NCI-H2227 (cell line): ENCODE measurements around the gene CMIP.

Experiments
- DNase-seq: peaks from one replicate; lab custom pipeline; 2025; ENCODE audit not compliant: unreplicated experiment; lab: John Stamatoyannopoulos, UW

Gene CMIP

GRCh38 chr16:81446907-81447268 lies 2.3 kb downstream of the CMIP start:
- no peak for DNase-seq

GRCh38 chr16:81447383-81448101 lies 2.9 kb downstream of the CMIP start:
- DNase-seq, result no peak

- DNase-seq, result no peak
These were observed 3.8 kb downstream of the CMIP start for GRCh38 chr16:81448154-81449131.

- DNase-seq, result no peak
These were observed 4.6 kb downstream of the CMIP start for GRCh38 chr16:81449241-81449640.

- DNase-seq, result no peak
These were observed 5.4 kb downstream of the CMIP start for GRCh38 chr16:81449899-81450608.

- DNase-seq, result no peak
These were observed 6.3 kb downstream of the CMIP start for GRCh38 chr16:81450783-81451491.

GRCh38 chr16:81451753-81452680 lies 7.4 kb downstream of the CMIP start:
- DNase-seq, result no peak

GRCh38 chr16:81453091-81453728 lies 8.6 kb downstream of the CMIP start:
- no peak for DNase-seq

- DNase-seq, result no peak
These were observed 9.4 kb downstream of the CMIP start for GRCh38 chr16:81454044-81454443.

- DNase-seq, result no peak
These were observed 10.4 kb downstream of the CMIP start for GRCh38 chr16:81455006-81455405.

- no peak for DNase-seq
These were observed 11.3 kb downstream of the CMIP start for GRCh38 chr16:81455720-81456494.

- no peak for DNase-seq
These were observed 12.1 kb downstream of the CMIP start for GRCh38 chr16:81456523-81457325.

- DNase-seq, result no peak
These were observed 12.9 kb downstream of the CMIP start for GRCh38 chr16:81457326-81458133.

GRCh38 chr16:81458149-81458669 lies 13.6 kb downstream of the CMIP start:
- no peak for DNase-seq

- DNase-seq, result no peak
These were observed 14.4 kb downstream of the CMIP start for GRCh38 chr16:81458827-81459598.

- no peak for DNase-seq
These were observed 15.5 kb downstream of the CMIP start for GRCh38 chr16:81460075-81460474.
